CD14-positive monocyte (primary cell): Measurements from ENCODE around the gene EPOP. TPM values are rescaled to one million over a fixed set of nuclear protein-coding genes. Genes with fewer than 3 reads are reported as not detected.

Experiments used
- DNase-seq, 3 donors: peaks; one replicate each; pipeline ENCODE4 v3.0.0-alpha.2; 2011 to 2022
- H2AFZ ChIP-seq: 2 replicates; pipeline ENCODE4 v1.6.0; 2012; ENCODE audit warnings: mild to moderate bottlenecking, low read depth, low read length, inconsistent platforms; ENCODE audit not compliant: insufficient read depth, poor library complexity, severe bottlenecking
- H3K27ac ChIP-seq, 2 donors: 1 replicate in 1 of 2; 2 replicates in 1 of 2; pipeline ENCODE4 v1.5.1; 2012 to 2013; ENCODE audit warnings: low read length in 2 of 2, control low read depth in 1 of 2, inconsistent platforms in 1 of 2, low read depth in 1 of 2, mild to moderate bottlenecking in 1 of 2
- H3K27me3 ChIP-seq, 2 donors: one replicate each; pipeline versions ENCODE4 v1.6.0 to v1.6.1; 2011 to 2013; ENCODE audit warnings: low read length in 2 of 2; ENCODE audit not compliant: control insufficient read depth in 2 of 2, insufficient read depth in 2 of 2
- H3K36me3 ChIP-seq, 2 donors: replicated peaks in 1 of 2; 1 replicate in 1 of 2; 2 replicates in 1 of 2; pipeline versions ENCODE4 v1.5.1 to v1.6.1; 2012 to 2013; ENCODE audit warnings: low read length in 2 of 2, control low read depth in 1 of 2, inconsistent platforms in 1 of 2, mild to moderate bottlenecking in 1 of 2; ENCODE audit not compliant: insufficient read depth in 2 of 2, control insufficient read depth in 1 of 2
- H3K4me1 ChIP-seq, 2 donors: 1 replicate in 1 of 2; 2 replicates in 1 of 2; pipeline versions ENCODE4 v1.5.1 to v1.6.1; 2012 to 2013; ENCODE audit warnings: low read length in 2 of 2, control low read depth in 1 of 2, inconsistent platforms in 1 of 2, mild to moderate bottlenecking in 1 of 2, moderate library complexity in 1 of 2; ENCODE audit not compliant: insufficient read depth in 2 of 2, control insufficient read depth in 1 of 2
- H3K4me2 ChIP-seq: replicated peaks from 2 replicates; pipeline ENCODE3; 2012; ENCODE audit warnings: low read length, moderate library complexity, mild to moderate bottlenecking; ENCODE audit not compliant: poor library complexity, severe bottlenecking; ENCODE audit errors: extremely low read depth
- H3K4me3 ChIP-seq, 3 experiments: fragments of 200-600 bp in 1 of 3; sonication (generic) in 1 of 3; replicated peaks in 1 of 3; 1 replicate in 2 of 3; 2 replicates in 1 of 3; pipeline ENCODE4 v1.5.1; 2011 to 2013; ENCODE audit warnings: low read length in 3 of 3, mild to moderate bottlenecking in 3 of 3, control low read depth in 2 of 3, low read depth in 2 of 3, inconsistent platforms in 1 of 3, moderate library complexity in 1 of 3
- H3K79me2 ChIP-seq: 2 replicates; pipeline ENCODE4 v1.6.0; 2012; ENCODE audit warnings: mild to moderate bottlenecking, control low read depth, inconsistent platforms, low read length, moderate library complexity; ENCODE audit not compliant: insufficient read depth
- H3K9ac ChIP-seq: 2 replicates; pipeline ENCODE4 v1.6.0; 2017; ENCODE audit warnings: low read length, mild to moderate bottlenecking; ENCODE audit not compliant: insufficient read depth, poor library complexity, severe bottlenecking
- H3K9me3 ChIP-seq, 2 donors: replicated peaks in 1 of 2; 1 replicate in 1 of 2; 2 replicates in 1 of 2; pipeline versions ENCODE4 v1.5.1 to v1.6.1; 2012 to 2013; ENCODE audit warnings: low read length in 2 of 2, control low read depth in 1 of 2; ENCODE audit not compliant: control insufficient read depth in 1 of 2, insufficient read depth in 1 of 2
- H4K20me1 ChIP-seq: 2 replicates; pipeline ENCODE4 v1.6.0; 2012; ENCODE audit warnings: mild to moderate bottlenecking, low read length, control low read depth, moderate library complexity; ENCODE audit not compliant: insufficient read depth
- H3K27ac Mint-ChIP-seq, 7 donors: one replicate each; pipeline ENCODE4 v1.8.0; 2020; ENCODE audit warnings: mild to moderate bottlenecking in 7 of 7, mixed read lengths in 7 of 7, moderate library complexity in 6 of 7, inconsistent platforms in 2 of 7
- H3K27me3 Mint-ChIP-seq, 3 donors: one replicate each; pipeline ENCODE4 v1.8.0; 2021 to 2022; ENCODE audit warnings: low read depth in 3 of 3, mild to moderate bottlenecking in 3 of 3, mixed read lengths in 3 of 3, moderate library complexity in 3 of 3, inconsistent platforms in 1 of 3
- H3K36me3 Mint-ChIP-seq, 2 donors: one replicate each; pipeline ENCODE4 v1.8.0; 2020; ENCODE audit warnings: mixed read lengths in 2 of 2, inconsistent platforms in 1 of 2, mild to moderate bottlenecking in 1 of 2
- H3K4me1 Mint-ChIP-seq: one replicate; pipeline ENCODE4 v1.8.0; 2020; ENCODE audit warnings: mild to moderate bottlenecking, mixed read lengths
- H3K4me3 Mint-ChIP-seq, 2 donors: one replicate each; pipeline ENCODE4 v1.8.0; 2020; ENCODE audit warnings: mild to moderate bottlenecking in 2 of 2, mixed read lengths in 2 of 2, moderate library complexity in 1 of 2
- H3K9me3 Mint-ChIP-seq, 7 donors: one replicate each; pipeline ENCODE4 v1.8.0; 2020 to 2022; ENCODE audit warnings: mixed read lengths in 7 of 7, mild to moderate bottlenecking in 6 of 7, moderate library complexity in 6 of 7, inconsistent platforms in 2 of 7
- WGBS: methylation state at CpG from one replicate; pipeline ENCODE4 v1.1.5; 2013; ENCODE audit warnings: missing lambda C conversion rate; ENCODE audit not compliant: insufficient coverage; 5-methylcytosine and 5-hydroxymethylcytosine counted together
- intact Hi-C, 2 donors: fragments of 100-400 bp; cut with micrococcal nuclease; formaldehyde crosslinking; loops; one replicate each; pipeline versions ENCODE4 v1.15.0 to v1.15.1; 2023
- polyA plus RNA-seq, 3 donors: library from polyadenylated mRNA; depleted of rRNA in 1 of 3; unstranded in 2 of 3; stranded (reverse) in 1 of 3; fragments of 300-500 nt in 2 of 3; fragments of >200 nt in 1 of 3; fragmentation: Illumina TruSeq in 2 of 3; gene quantifications; 1 replicate in 2 of 3; 2 replicates in 1 of 3; pipeline ENCODE4 v1.2.3, GENCODE V29; 2012 to 2021
- TF ChIP-seq, protein P1 (sequence below): fragments of 200-600 bp; IDR thresholded peaks from one replicate; pipeline ENCODE4 v1.8.0; 2022; ENCODE audit warnings: antibody characterized with exemption, mild to moderate bottlenecking

EPOP gene
- polyA plus RNA-seq, 3 donors: 0.63 TPM; not detected in 2

GRCh38 chr17:38637951-38638350, 36.8 kb downstream of the EPOP start:
- DNase-seq: no peak
- Mint-ChIP-seq H3K27me3 (peaks cover 20 to 30% (median 21%) of the 10 kb centered on the region in 3 donors), H3K36me3 (no peaks in the 10 kb centered on the region), H3K27ac (no peak overlapping the region), H3K4me1 (no peaks in the 10 kb centered on the region), H3K9me3 (no peaks in the 10 kb centered on the region), H3K4me3 (peak overlapping the region in 1 of 2 donors; percentile 35)
- Histone ChIP-seq H3K4me1 (no peaks in the 10 kb centered on the region), H3K79me2 (no peaks in the 10 kb centered on the region), H3K4me3 (no peak overlapping the region), H3K36me3 (no peaks in the 10 kb centered on the region), H3K4me2 (no peak overlapping the region), H4K20me1 (no peaks in the 10 kb centered on the region), H3K27me3 (peaks cover 0 to 5% of the 10 kb centered on the region in 2 donors), H2AFZ (no peak overlapping the region), H3K27ac (no peak overlapping the region), H3K9me3 (no peaks in the 10 kb centered on the region), H3K9ac (no peak overlapping the region)
- intact Hi-C loops: no loop called here
- no CpG with 5 or more reads among the region's 4 CpGs for WGBS
- TF ChIP-seq, protein P1, sequence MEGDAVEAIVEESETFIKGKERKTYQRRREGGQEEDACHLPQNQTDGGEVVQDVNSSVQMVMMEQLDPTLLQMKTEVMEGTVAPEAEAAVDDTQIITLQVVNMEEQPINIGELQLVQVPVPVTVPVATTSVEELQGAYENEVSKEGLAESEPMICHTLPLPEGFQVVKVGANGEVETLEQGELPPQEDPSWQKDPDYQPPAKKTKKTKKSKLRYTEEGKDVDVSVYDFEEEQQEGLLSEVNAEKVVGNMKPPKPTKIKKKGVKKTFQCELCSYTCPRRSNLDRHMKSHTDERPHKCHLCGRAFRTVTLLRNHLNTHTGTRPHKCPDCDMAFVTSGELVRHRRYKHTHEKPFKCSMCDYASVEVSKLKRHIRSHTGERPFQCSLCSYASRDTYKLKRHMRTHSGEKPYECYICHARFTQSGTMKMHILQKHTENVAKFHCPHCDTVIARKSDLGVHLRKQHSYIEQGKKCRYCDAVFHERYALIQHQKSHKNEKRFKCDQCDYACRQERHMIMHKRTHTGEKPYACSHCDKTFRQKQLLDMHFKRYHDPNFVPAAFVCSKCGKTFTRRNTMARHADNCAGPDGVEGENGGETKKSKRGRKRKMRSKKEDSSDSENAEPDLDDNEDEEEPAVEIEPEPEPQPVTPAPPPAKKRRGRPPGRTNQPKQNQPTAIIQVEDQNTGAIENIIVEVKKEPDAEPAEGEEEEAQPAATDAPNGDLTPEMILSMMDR: no peak

GRCh38 chr17:38636054-38636453, 38.7 kb downstream of the EPOP start:
- no peak overlapping the region for H3K4me3 Mint-ChIP-seq
- no peaks in the 10 kb centered on the region for H3K4me1 Mint-ChIP-seq
- H3K9me3 ChIP-seq: no peaks in the 10 kb centered on the region
- H3K27me3 Mint-ChIP-seq: peaks cover 19 to 26% (median 20%) of the 10 kb centered on the region in 3 donors
- no peaks in the 10 kb centered on the region for H3K79me2 ChIP-seq
- no peaks in the 10 kb centered on the region for H3K36me3 Mint-ChIP-seq
- no peak overlapping the region for H3K27ac ChIP-seq
- H3K36me3 ChIP-seq: no peaks in the 10 kb centered on the region
- no peak overlapping the region for H3K9ac ChIP-seq
- no peaks in the 10 kb centered on the region for H3K4me1 ChIP-seq
- no peak overlapping the region for H3K4me2 ChIP-seq
- H3K9me3 Mint-ChIP-seq: no peaks in the 10 kb centered on the region
- intact Hi-C loops: no loop called here
- H3K4me3 ChIP-seq: no peak overlapping the region
- no peaks in the 10 kb centered on the region for H4K20me1 ChIP-seq
- 76% methylated on average over 6 of the region's 9 CpGs for WGBS
- TF ChIP-seq, protein P1: no peak
- peaks cover 0 to 2% of the 10 kb centered on the region in 2 donors for H3K27me3 ChIP-seq
- no peak for DNase-seq
- no peak overlapping the region for H2AFZ ChIP-seq
- no peak overlapping the region for H3K27ac Mint-ChIP-seq
